Measurements from ENCODE around the gene TTLL13.

The TTLL13 gene

DNA sequence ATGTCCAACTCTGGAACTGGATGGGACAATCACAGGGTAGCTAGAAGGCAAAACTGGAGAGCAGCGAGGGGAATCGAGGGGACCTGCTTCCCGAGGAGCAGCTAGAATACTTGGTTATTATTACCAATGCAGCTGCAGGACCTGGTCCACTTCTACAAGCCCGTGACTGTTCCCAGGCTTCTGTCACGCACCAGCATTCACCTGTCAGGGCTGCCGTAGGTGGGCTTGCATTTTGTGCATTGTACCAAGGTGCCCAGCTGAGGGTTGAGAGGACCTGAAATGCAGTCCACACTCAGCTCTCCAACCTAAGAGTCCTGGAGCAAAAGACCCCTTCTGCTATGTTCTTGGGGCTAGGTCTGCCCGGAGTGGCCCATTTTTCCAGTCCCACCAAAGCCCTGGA is 45.9 kb upstream of the TTLL13 start:
- no peak overlapping the region for H3K4me3 ChIP-seq (replicated peaks in 1 of 2; ENCODE audit: low read depth in 2 of 2, low read length in 2 of 2)
- no peak for TF ChIP-seq CTCF (IDR thresholded peaks at IDR 0.05; ENCODE audit: low read depth, low read length)
- no peak for DNase-seq (ENCODE audit: low read depth in 2 of 2)

DNA sequence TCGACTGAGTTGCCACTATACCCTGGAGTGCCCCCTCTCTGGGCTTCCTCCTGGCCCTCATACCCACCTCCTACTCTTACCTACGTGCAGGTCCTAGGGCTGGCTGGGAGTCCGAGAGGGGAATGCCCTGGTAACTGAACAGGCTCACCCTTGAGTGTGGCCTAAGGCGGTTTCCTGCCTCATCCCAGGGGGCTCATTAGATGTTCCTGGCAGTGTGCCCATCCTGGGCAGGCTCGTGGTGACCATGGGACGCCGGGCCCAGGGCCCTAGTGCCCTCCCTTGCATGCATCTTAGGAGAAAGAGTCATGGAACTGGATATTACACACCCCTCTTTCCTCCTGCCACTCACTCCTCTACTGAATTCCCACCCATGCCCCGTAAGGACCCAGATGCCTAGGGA is 45.4 kb upstream of the TTLL13 start:
- H3K4me3 ChIP-seq (replicated peaks in 1 of 2; ENCODE audit: low read depth in 2 of 2, low read length in 2 of 2): no peak overlapping the region
- TF ChIP-seq CTCF (IDR thresholded peaks at IDR 0.05; ENCODE audit: low read depth, low read length): no peak
- peak; percentile 30 to 44 for DNase-seq (ENCODE audit: low read depth in 2 of 2)

- no peak for DNase-seq (ENCODE audit: low read depth in 2 of 2)
- TF ChIP-seq CTCF (IDR thresholded peaks at IDR 0.05; ENCODE audit: low read depth, low read length): no peak
Observed at GRCh38 chr15:90205050-90205848, 44.1 kb upstream of the TTLL13 start.

GRCh38 chr15:90205886-90206285 is 43.5 kb upstream of the TTLL13 start:
- H3K4me3 ChIP-seq (replicated peaks in 1 of 2; ENCODE audit: low read depth in 2 of 2, low read length in 2 of 2): no peak overlapping the region
- DNase-seq (ENCODE audit: low read depth in 2 of 2): peak in 1 of 2 donors; percentile 28
- TF ChIP-seq CTCF (IDR thresholded peaks at IDR 0.05; ENCODE audit: low read depth, low read length): no peak

More at GRCh38 chr15:90205050-90205848, 44.1 kb upstream of the TTLL13 start:
- H3K4me3 ChIP-seq (replicated peaks in 1 of 2; ENCODE audit: low read depth in 2 of 2, low read length in 2 of 2): no peak overlapping the region

- TF ChIP-seq CTCF (IDR thresholded peaks at IDR 0.05; ENCODE audit: low read depth, low read length): no peak
- no peak for DNase-seq (ENCODE audit: low read depth in 2 of 2)
- H3K4me3 ChIP-seq (replicated peaks in 1 of 2; ENCODE audit: low read depth in 2 of 2, low read length in 2 of 2): no peak overlapping the region
Observed at GRCh38 chr15:90207252-90207651, 42.1 kb upstream of the TTLL13 start.

- no peak for DNase-seq (ENCODE audit: low read depth in 2 of 2)
- H3K4me3 ChIP-seq (replicated peaks in 1 of 2; ENCODE audit: low read depth in 2 of 2, low read length in 2 of 2): no peak overlapping the region
- TF ChIP-seq CTCF (IDR thresholded peaks at IDR 0.05; ENCODE audit: low read depth, low read length): no peak
Observed at GRCh38 chr15:90208356-90208755, 41.0 kb upstream of the TTLL13 start.
